GM21423 (cell line): ENCODE measurements around the gene DISP2.

Experiments
- ATAC-seq: cut with Tn5 transposase; IDR thresholded peaks from one replicate; pipeline ENCODE4 v1.9.1; 2021; ENCODE audit warnings: mild to moderate bottlenecking, moderate library complexity; ENCODE audit not compliant: unreplicated experiment

The DISP2 gene

DNA sequence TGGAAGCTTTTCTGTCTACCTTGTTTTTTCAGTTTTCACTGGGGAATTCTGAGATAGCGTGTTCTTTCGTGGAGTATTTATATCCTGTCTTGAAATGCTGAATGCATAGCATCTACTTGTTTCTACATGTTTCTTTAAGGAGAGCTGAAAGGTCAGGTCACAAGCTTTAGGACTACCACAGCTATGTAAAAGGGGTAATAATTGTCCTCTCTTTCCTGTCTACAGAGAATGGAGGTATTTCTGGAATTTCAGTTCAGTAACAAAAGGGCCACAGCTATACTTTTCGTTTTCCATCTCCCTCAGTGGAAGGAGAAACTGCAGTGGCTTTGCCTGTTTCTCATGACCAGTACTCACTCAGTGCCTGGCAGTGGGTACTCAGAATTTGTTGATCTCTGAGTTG, 29.8 kb upstream of the DISP2 start:
- no peak for ATAC-seq

DNA sequence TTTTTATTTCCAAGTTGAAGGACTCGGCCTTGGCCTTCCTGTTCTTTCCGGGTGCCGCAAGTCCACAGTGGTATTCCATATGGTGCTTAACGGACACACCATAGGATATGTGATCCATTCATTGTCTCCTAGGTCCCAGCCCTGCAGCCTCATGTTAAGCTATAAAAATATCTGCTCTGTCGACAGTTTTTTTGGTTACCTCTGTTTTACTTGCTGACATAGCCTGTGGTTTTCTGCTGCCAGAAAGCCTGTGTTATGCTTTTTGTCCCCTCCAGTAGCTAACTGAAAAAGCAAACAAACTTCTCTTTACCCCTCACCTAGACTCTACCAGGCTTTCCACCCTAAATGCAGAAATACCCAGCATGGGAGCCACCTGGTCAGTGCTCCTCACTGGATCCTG, 29.3 kb upstream of the DISP2 start:
- ATAC-seq = no peak

DNA sequence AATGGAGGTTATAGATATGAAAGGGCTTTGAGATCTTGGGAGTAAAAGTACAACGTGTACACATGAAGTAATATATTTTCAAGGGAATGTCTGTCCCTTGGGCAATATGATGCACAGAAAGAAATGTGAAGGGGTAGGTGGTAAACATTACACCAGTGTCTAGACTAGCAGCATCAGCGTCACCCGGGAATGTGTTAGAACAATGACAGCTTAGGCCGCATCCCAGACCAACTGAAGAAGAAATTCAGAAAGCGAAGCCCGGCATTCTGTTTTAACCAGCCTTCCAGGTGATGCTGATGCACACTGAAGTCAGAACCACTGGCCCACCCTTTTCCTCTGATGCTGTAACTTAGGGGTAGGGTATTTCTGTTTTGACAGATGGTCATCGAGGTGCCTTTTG, 28.2 kb upstream of the DISP2 start:
- ATAC-seq = no peak

DNA sequence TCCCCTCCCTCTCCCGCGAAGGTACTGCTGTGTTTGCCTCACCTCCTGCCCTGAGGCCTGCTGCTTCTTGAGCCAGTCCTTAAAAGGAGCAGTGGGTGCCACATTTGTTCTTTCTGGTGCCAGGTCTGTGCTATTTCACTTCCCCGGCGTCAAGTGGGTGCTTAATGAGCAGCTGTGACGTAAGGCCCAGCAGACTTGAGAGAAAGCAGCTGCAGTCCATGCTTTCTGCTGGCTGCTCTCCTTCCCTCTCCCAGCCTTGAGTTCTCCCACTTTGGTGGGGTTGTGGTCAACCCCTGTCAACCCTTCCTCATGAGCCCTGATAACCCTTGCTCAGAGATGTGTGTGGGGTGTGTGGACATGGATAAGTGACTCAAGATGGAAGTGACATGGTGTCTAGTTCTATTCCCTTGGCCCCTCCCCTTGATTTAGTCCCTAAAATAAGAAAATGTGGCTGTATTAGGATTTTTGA, 27.6 kb upstream of the DISP2 start:
- ATAC-seq = no peak

DNA sequence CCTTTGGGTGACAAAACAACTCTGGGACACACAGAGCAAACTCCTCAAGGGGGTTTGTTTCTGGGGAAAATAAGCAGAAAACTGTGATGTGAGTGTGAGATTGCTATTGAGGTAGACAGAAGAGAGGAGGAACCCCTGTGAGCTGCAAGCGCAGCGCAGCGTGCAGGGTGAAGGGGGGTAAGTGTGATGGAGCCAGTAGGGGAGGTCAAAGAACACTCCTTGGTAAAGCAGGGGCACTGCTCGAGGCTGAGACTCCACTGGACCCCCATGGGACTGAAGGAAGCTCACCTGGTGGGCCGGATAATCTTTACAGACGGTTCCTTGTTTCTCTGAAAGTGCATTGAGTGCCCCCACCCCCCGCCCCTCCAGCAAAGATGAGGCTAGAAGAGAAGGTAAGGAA, 27.0 kb upstream of the DISP2 start:
- no peak for ATAC-seq

DNA sequence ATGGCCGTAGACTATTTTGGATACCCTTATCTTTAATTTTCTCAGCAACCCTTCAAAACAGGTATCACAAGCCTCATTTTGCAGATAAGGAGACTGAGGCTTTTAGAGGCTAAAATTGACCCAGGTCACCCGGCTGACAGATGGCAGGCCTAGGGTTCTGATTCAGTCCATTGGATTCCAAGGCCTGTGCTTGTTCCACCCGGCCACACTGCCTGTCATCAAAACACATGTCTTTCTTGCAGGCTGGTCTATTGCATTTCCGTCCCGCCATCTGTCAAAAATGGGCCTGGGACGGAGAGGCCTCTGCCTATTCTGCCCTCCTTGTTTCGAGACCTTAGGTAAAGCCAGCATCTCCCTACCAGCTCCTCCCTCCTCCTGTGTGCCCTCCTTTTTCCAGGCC, 26.4 kb upstream of the DISP2 start:
- ATAC-seq = no peak

DNA sequence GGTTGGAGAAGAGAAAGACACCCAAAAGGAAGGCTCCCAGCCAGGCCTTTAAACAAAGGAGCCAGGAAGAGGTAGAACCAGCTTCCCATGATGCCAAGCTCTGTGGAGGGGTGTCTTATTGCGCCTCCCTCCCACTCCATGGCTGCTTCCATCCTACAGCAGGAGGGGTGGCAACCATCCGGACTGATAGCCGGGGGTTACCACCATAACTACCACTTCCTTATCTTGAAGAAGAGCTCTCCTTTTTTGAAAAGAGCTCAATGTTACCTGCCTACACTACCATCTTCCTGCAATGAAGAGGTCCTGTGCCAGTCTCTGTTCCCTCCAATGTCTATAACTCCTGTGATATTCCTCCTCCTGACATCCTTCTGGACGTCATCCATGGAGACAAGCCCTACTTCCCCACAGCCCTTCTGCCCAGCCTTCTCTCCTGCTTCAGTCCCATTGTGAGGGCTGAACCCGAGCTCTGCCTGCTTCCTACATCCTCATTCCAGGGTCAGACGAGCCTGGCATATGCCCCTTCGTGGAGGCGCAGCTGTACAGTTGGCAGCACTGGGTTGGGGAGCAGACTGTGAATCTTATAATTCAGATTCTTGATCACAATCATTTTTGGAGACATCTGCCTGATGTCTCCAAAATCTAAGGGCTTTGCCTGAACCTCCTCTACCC, 25.8 kb upstream of the DISP2 start:
- no peak for ATAC-seq

DNA sequence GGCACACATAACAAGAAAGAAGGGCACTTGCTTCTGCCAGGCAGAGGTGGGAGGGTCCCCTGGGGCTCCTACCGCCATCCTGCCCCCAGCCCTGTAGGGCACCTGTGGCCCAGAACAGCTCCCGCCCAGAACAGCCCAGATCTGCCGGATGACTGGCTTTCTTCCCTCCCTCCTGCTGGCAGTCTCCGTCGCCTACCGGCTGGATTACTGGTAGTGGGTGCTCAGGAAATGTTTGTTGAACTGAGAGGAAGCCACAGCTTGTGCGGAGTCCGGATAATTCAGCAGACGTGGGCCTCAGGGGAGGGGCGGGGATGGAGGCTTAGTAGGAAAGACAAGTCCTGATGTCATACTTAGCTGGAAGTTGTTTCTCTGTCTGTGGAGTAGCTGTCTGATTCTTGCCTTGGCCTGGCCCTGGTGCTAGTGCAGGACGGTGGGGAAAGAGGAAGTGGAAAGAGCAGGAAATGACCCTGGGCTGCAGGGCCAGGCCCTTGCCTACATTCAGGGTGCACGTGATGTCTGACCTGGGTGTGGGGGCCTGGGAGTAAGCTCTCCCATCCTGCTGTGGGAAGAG, 24.0 kb upstream of the DISP2 start:
- ATAC-seq = peak; percentile 63

DNA sequence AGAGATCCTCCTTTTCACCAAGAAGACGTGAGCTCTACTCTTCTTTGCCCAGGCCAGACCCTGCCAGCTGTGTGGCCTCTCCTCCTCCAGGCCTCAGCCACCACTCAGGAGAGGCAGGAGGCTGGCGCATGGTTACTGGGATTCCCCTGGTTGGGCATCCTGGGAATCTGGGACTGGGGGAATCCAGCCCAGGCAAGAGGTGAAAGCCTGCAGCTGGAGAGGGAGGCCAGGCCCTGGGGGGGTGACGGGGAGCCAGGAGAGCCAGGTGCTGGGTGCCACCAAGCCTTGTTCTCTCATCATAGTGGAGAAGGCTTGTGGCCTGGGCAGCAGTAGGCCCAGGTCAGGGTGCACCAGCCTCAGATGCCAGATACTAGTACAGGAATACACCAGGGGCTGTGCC, 23.5 kb upstream of the DISP2 start:
- no peak for ATAC-seq

DNA sequence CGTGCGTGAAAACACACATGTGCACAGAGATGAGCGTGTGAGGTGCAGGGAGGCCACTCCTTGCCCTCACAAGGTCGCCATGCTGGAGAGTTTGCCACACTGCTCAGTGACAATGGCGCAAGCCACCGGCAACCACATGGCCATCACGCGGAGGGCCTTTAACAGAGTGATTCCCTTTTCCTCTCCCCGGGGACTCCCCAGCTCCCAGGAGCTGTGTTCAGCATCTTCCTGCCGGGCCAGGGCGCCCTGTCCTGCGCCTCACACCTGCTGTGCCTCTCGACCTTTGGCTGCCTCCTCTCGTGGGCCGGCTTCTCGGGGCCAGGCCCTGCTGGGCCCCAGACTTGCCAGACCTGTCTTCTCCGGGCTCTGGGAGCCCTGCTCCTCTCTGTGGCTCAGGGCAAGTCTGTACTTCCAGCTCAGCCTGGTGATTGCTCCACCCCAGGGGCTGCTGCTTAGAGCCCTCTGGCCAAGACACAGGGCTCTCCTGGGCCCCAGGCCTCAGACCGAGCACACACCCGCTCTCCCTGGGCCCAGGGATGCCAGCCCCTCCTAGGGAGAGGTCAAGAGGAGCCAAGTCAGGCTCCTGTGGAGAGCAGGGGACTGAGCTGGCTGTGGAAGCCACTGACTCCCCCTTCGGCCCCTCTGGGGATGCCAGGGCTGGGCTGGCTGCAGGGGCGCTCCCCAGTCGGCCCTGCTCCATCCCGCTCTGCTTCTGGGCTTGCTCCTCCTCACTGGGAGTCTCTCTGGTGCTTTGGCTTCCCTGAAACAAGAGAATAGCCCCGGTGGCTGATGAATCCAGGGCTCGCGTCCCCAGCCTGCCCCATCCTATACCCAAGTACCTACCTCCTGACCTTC, 22.9 kb upstream of the DISP2 start:
- ATAC-seq = no peak

DNA sequence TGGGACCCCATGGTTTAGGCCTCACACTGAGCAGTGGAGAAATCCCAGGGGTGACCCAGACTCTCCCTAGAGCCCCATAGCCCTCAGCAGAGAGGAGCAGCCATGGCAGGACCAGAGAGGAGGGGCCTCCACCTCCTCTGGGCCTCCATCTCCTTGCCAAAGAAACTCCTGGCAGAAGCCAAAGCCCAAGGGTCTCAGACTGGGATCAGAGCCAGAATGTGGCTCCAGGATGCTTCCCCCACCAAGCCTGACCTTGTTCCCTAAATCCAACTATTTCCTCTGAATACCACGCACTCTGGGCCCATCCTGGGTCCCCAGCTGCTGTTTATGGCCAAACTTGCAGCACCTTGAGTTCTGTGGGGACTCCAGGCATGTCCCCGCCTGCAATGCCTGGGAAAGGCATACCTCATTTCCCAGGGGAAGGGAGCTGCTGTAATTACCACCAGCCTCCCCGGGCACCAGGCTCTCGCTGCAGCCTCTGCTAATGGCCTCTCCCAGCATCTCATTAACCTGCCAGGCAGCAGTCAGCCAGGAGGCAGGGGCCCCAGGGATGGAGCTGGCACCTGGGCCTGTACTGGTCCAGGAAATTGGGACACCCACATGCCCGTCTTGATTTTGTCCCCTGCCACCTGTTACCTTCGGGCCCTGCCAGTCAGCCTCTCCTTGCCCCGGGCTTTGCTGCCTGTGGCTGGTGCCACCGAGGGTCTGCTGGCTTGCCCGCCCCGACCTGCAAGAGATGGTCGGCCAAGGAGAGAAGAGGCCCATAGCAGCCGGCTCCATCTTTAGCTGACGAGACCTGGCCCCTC, 21.9 kb upstream of the DISP2 start:
- no peak for ATAC-seq

DNA sequence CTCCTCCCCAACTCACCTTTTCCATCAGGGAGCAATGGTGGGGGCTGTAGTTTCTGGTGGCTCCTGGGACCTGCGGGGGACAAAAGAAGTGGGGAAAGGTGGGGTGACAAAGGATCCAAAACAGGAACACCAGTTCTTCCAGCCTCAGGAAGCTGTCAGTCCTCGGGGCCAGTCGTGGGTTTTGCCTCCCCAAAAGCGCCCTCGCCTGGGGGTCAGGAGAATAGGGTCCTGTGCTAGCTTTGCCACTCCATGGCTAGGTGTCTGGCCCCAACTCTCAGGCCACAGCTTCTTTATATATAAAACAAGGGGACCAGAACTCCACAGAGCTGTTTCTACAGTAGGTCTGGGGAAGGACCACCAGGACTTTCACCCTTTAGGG, 21.3 kb upstream of the DISP2 start:
- ATAC-seq = no peak

DNA sequence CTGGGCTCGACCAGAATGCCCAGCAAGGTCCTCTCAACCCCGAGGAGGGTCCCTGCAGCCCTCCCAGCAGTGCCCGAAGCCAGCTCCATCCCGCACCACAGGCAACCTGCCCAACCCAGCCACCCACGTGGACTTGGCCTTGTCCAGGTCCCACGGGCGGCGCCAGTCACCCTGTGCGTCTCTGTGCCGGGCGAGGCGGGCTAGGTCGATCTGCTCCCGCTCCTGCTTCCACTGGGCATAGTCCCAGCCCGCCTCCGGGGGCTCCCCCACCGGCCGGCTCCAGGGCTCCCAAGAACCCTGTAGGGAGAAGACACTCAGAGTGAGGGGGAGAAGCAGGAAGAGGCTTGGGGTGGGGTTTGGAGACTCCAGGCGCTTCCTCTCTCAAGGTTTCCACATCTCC, 20.4 kb upstream of the DISP2 start:
- ATAC-seq = no peak

DNA sequence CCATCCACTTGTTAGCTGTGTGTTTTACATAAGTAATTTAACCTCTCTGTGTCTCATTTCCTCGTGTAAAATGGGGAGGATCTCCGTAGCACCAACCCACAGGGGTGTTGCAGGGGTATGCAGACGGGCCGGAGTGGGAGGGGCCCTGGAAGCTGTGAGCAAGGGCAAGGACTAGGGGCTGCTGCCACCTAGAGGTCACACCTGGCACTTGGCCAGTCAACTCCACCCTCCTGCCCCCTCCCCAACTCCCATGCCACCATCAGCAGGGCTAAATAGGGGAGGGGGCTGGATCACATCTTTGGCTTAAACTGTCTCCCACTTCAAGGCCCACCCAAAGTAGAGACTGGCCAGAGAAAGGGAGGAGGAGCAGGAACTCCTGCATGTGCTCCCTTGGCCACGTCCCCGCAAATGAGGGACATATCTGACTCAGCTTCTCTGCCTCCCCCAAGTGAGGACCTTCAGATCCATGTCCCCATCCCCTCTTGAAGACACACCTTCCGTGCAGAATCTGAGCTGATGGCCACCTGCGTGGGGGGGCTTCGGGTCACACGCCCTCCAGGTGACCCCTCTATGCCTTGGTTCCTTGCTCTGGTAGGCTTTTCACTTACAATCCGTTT, 19.9 kb upstream of the DISP2 start:
- no peak for ATAC-seq

DNA sequence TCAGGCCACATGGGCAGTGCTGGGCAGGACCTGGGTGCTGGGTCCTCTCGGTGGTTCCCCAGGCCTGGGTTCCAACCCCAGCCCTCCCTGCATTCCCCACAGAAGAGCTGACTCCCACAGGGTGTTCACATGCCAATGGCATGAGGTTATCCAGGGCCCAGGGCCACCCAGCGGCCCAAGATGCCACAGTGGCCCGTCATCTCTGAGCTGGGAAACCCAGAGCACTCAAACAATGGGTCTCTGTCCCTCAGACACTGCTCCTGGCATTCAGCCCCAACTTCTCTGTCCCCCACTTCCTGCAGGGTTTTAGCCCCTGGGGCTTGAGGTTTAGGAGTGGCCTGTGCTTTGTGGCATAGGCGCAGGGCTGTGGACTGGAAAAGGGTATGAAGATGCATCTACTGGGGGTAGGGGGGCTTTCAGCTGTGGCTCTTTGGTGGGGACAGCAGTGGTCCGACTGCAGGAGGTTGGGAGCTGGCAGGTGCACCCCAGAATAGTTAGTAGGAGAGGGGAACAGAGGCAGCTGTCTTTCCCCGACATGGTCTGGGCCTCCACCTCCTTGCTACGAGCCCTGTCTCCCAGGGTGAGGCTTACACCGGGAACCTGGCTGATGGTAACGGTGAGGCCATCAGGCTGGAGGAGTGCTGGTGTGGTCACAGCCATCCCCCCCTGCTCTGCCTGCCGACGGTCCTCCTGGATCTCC, 18.9 kb upstream of the DISP2 start:
- ATAC-seq = no peak

DNA sequence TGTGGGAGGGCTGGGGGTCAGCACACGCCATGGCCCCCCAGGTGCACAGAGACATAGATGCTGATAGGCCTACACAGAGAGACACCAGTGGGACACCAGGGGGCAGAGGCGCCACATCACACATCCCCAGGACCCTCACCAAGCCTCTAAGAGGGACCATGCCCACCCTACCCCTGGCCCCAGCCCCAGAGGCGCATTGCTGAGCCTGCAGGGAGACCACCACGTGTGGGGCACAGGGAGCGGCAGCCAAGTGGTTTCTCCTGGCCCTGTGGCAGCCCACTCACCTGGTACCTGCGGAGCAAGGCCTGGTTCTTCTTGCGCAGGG, 18.4 kb upstream of the DISP2 start:
- ATAC-seq = no peak

DNA sequence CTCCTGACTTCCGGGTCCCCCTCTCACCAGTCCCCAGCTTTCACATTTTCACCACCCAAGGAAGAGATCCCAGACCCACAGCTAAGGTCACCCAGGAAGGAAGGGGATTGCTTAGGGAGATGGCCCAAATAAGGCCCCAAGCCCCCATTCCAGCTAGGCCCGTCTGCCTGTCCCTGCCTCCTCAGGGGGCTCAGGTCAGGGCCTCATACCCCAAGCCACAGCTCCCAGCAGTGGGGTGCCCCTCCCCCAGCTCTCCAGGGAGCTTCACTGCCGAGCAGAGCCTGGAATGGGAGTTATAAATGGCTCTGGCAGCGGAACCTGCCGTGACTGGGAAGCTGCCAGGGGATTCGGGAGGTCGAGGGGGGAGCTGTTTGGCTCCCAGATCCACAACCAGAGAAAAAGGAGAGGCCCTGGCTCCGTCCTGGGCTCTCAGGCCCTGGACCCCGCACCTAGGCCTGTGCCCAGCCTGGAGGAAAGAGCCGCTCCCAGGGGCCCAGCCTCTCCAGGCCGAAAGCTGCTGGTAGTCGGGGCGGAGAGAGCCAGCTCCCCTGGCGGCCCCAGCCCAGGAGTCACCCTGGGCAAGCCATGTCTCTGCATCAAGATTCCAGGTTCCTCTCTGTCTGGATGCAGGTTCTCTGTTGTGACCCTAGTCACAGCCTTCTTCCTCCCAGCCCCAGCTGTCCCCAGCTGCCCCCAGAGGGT, 17.8 kb upstream of the DISP2 start:
- no peak for ATAC-seq

DNA sequence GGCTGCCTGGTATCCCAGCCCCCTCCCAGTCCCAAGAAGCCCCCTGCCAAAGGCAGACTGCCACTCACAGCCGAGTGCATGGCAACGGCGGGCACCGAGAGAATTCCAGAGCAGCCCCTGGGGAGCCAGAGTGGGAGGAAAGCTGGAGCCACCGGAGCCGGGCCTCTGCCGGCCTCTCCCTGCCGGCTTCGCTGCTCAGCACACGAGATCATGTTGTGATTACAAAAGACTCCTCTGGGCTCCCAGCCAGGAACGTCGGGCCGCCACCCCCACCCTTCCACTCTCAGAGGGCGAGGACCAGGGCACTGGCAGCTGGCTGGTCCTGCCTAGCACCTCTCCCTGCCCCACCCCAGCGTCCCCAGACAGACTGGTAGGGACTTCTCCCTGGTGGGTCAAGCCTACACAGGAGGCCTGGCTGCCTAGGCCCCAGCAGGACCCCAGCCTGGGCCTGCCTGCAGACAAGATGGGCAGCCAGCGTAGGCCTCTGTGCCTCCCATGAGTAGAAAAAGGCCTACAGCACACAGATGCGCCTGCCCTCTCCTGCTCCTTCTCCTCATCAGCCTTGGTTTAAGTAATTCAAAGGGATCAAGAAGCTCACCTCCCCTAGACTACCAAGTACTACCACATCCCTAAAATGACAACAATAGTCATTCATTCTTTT, 17.1 kb upstream of the DISP2 start, which contains the start of gene CCDC9B:
CCDC9B (minus strand) TSS at position 200 of the 661 bp plus-strand sequence; CDS start at position 80, 120 bp downstream.
- no peak for ATAC-seq
